SK-MEL-5 (cell line): ENCODE measurements around the gene SLC2A10. TPM values are rescaled to one million over a fixed set of nuclear protein-coding genes. Genes with fewer than 3 reads are reported as not detected.

ENCODE experiments used
- DNase-seq: peaks from one replicate; pipeline ENCODE4 v3.0.0-alpha.2; 2016; ENCODE audit warnings: low read depth, low spot score
- in situ Hi-C: cut with HindIII; loops from 2 replicates; pipeline ENCODE4 v1.10.0; 2016; ENCODE audit warnings: low sequenced_read_pairs, high pct_unique_total_duplicates, low pct_unique_long_range_greater_than_20kb
- total RNA-seq: library from RNA; depleted of rRNA; stranded (reverse); fragments of >200 nt; shearing (Covaris generic); gene quantifications from 2 replicates; pipeline ENCODE4 v1.2.3, GENCODE V29; 2014

The SLC2A10 gene
- total RNA-seq, 1 experiment from 2014 or later: 8.8 TPM

- no peak for DNase-seq
- in situ Hi-C loops: no loop called here
These were observed 4.7 kb downstream of the SLC2A10 start for GRCh38 chr20:46713957-46714834.

- peak; percentile 43 for DNase-seq
- in situ Hi-C loops: no loop called here
These were observed 5.9 kb downstream of the SLC2A10 start for GRCh38 chr20:46715292-46715756.

GRCh38 chr20:46717818-46718541, 8.5 kb downstream of the SLC2A10 start:
- DNase-seq: no peak
- in situ Hi-C loops: no loop called here

GRCh38 chr20:46720019-46720418, 10.6 kb downstream of the SLC2A10 start:
- in situ Hi-C loops: no loop called here
- DNase-seq: no peak

GRCh38 chr20:46720776-46721425, 11.5 kb downstream of the SLC2A10 start:
- in situ Hi-C loops: no loop called here
- no peak for DNase-seq

GRCh38 chr20:46721476-46721875, 12.0 kb downstream of the SLC2A10 start:
- in situ Hi-C loops: no loop called here
- no peak for DNase-seq

GRCh38 chr20:46722450-46722849, 13.0 kb downstream of the SLC2A10 start:
- in situ Hi-C loops: no loop called here
- no peak for DNase-seq

GRCh38 chr20:46723039-46723438, 13.6 kb downstream of the SLC2A10 start:
- no peak for DNase-seq
- in situ Hi-C loops: no loop called here

GRCh38 chr20:46724343-46724959, 15.0 kb downstream of the SLC2A10 start:
- DNase-seq: no peak
- in situ Hi-C loops: no loop called here

- DNase-seq: no peak
- in situ Hi-C loops: no loop called here
These were observed 16.0 kb downstream of the SLC2A10 start for GRCh38 chr20:46725186-46726165.

- peak; percentile 19 for DNase-seq
These were observed 22.3 kb downstream of the SLC2A10 start for GRCh38 chr20:46731770-46732169.

GRCh38 chr20:46735436-46735835, 26.0 kb downstream of the SLC2A10 start:
- in situ Hi-C loops: no loop called here
- DNase-seq: no peak

More at GRCh38 chr20:46731770-46732169, 22.3 kb downstream of the SLC2A10 start:
- in situ Hi-C loops: no loop called here

GRCh38 chr20:46739431-46740213, 30.2 kb downstream of the SLC2A10 start:
- in situ Hi-C loops: no loop called here
- no peak for DNase-seq

GRCh38 chr20:46740214-46740609, 30.8 kb downstream of the SLC2A10 start:
- DNase-seq: no peak
- in situ Hi-C loops: no loop called here

GRCh38 chr20:46741924-46742668, 32.6 kb downstream of the SLC2A10 start:
- in situ Hi-C loops: no loop called here
- no peak for DNase-seq
